Epithelial cell of prostate (primary cell): ENCODE results near the gene MT1HL1.

Experiments
- DNase-seq: peaks from one replicate; pipeline ENCODE4 v3.0.0-alpha.2; 2011; ENCODE audit warnings: low read depth, low spot score
- H3K27ac ChIP-seq: fragments of 450-650 bp; 2 replicates; pipeline ENCODE4 v1.5.1; 2017; ENCODE audit warnings: mild to moderate bottlenecking

MT1HL1 gene

GRCh38 chr1:237004116-237004515, at the start of gene MT1HL1:
TSS of gene MT1HL1 (minus strand) at chr1:237004441. CDS start at chr1:237004372, 69 bp downstream.
- H3K27ac ChIP-seq: no peak within 1 kb of the TSS
- no peak for DNase-seq

GRCh38 chr1:237050915-237051314, 46.7 kb upstream of the MT1HL1 start:
- no peak for DNase-seq
- no peak overlapping the region for H3K27ac ChIP-seq

- no peak overlapping the region for H3K27ac ChIP-seq
- no peak for DNase-seq
These were observed 45.9 kb upstream of the MT1HL1 start for GRCh38 chr1:237050185-237050584.

- DNase-seq: no peak
- no peak overlapping the region for H3K27ac ChIP-seq
These were observed 44.6 kb upstream of the MT1HL1 start for GRCh38 chr1:237048803-237049202.

GRCh38 chr1:237045278-237046016, 41.2 kb upstream of the MT1HL1 start:
- no peak for DNase-seq

GRCh38 chr1:237043846-237044636, 39.8 kb upstream of the MT1HL1 start:
- no peak overlapping the region for H3K27ac ChIP-seq
- no peak for DNase-seq

More at GRCh38 chr1:237045278-237046016, 41.2 kb upstream of the MT1HL1 start:
- no peak overlapping the region for H3K27ac ChIP-seq

- no peak overlapping the region for H3K27ac ChIP-seq
- DNase-seq: no peak
These were observed 38.8 kb upstream of the MT1HL1 start for GRCh38 chr1:237042892-237043576.

GRCh38 chr1:237042526-237042891, 38.3 kb upstream of the MT1HL1 start:
- H3K27ac ChIP-seq: no peak overlapping the region
- no peak for DNase-seq

GRCh38 chr1:237041795-237042525, 37.7 kb upstream of the MT1HL1 start, which contains the start of gene RYR2:
TSS of gene RYR2 (plus strand) at chr1:237042184. CDS start at chr1:237042522, 338 bp downstream.
- DNase-seq: no peak

GRCh38 chr1:237041461-237041794, 37.2 kb upstream of the MT1HL1 start:
- H3K27ac ChIP-seq: no peak overlapping the region
- no peak for DNase-seq

More at GRCh38 chr1:237041795-237042525, 37.7 kb upstream of the MT1HL1 start, which contains the start of gene RYR2:
- no peak within 1 kb of the TSS for H3K27ac ChIP-seq

- DNase-seq: no peak
- no peak overlapping the region for H3K27ac ChIP-seq
These were observed 36.6 kb upstream of the MT1HL1 start for GRCh38 chr1:237040823-237041222.

- DNase-seq: no peak
- H3K27ac ChIP-seq: no peak overlapping the region
These were observed 34.0 kb upstream of the MT1HL1 start for GRCh38 chr1:237038211-237038610.

- DNase-seq: no peak
- H3K27ac ChIP-seq: no peak overlapping the region
These were observed 31.5 kb upstream of the MT1HL1 start for GRCh38 chr1:237035759-237036158.

- H3K27ac ChIP-seq: no peak overlapping the region
- DNase-seq: no peak
These were observed 29.6 kb upstream of the MT1HL1 start for GRCh38 chr1:237033804-237034203.

GRCh38 chr1:237033061-237033460, 28.8 kb upstream of the MT1HL1 start:
- DNase-seq: no peak
- H3K27ac ChIP-seq: no peak overlapping the region

GRCh38 chr1:237032029-237032428, 27.8 kb upstream of the MT1HL1 start:
- DNase-seq: no peak
- no peak overlapping the region for H3K27ac ChIP-seq

- DNase-seq: no peak
- no peak overlapping the region for H3K27ac ChIP-seq
These were observed 27.2 kb upstream of the MT1HL1 start for GRCh38 chr1:237031480-237031879.

- DNase-seq: no peak
These were observed 25.8 kb upstream of the MT1HL1 start for GRCh38 chr1:237029850-237030535.

GRCh38 chr1:237029240-237029639, 25.0 kb upstream of the MT1HL1 start:
- DNase-seq: no peak
- no peak overlapping the region for H3K27ac ChIP-seq

More at GRCh38 chr1:237029850-237030535, 25.8 kb upstream of the MT1HL1 start:
- no peak overlapping the region for H3K27ac ChIP-seq
